Measurements from ENCODE around the gene DNAJC7.

Gene DNAJC7, protein sequence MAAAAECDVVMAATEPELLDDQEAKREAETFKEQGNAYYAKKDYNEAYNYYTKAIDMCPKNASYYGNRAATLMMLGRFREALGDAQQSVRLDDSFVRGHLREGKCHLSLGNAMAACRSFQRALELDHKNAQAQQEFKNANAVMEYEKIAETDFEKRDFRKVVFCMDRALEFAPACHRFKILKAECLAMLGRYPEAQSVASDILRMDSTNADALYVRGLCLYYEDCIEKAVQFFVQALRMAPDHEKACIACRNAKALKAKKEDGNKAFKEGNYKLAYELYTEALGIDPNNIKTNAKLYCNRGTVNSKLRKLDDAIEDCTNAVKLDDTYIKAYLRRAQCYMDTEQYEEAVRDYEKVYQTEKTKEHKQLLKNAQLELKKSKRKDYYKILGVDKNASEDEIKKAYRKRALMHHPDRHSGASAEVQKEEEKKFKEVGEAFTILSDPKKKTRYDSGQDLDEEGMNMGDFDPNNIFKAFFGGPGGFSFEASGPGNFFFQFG

DNA sequence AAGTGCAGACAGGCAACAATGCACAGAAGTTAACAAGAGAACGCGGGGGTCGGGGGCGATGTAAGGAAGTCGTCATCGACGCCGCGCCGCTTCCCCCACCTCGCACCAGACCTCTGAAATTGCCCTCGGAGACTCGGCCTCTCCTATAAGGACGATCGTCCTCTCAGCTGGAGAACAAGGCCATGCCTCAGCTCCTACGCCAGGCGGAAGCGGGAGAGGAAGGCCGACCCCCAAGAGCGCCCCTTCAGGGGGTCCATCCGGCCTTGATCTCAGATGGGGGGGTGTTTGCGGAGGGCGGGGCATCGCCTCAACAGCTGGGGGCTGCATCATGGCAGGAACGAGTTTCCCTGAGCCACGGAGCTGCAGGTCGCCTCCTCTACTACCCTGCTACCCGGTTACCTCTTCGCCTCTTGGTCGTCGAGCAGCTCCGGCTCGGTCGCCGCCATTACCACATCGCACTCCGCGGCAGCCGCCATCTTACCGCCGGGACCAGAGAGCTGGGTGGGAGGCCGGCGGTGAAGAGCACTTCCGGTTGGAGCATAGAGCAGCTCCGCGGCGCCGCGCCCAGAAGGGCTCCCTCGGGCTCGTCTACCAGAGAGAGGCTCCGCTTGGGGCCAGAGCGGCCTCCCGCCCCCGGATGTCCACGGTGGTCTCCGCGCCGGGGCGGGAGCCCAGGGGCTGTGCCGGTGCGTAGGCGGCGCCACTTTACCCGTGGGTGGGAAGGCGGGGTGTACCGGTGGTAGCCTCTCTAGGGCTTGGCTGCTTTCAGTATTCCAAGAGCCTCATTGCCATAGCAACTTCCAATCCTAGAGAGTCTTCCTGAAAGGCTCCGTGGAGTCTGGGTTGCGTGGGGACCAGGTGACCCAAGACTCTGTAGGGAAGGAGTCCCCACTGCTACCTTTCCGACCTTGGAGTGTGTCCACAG, at the start of gene DNAJC7:
Gene DNAJC7 (minus strand): TSS at position 499 of the 925 bp plus-strand sequence. CDS start 23 bp downstream, at position 476.
- Histone ChIP-seq H3K4me1 (ENCODE audit: insufficient read depth, low read length) (peaks cover 25% of the 10 kb centered on the region), H3K36me3 (ENCODE audit: insufficient read depth, low read length) (peaks cover 10% of the 10 kb centered on the region), H3K27me3 (ENCODE audit: insufficient read depth, low read length) (no peaks in the 10 kb centered on the region), H3K9me3 (ENCODE audit: low read length) (no peaks in the 10 kb centered on the region), H3K4me3 (ENCODE audit: low read length) (peak within 1 kb of the TSS; percentile 85), H2AFZ (ENCODE audit: low read depth, low read length) (peak within 1 kb of the TSS; percentile 54)

DNA sequence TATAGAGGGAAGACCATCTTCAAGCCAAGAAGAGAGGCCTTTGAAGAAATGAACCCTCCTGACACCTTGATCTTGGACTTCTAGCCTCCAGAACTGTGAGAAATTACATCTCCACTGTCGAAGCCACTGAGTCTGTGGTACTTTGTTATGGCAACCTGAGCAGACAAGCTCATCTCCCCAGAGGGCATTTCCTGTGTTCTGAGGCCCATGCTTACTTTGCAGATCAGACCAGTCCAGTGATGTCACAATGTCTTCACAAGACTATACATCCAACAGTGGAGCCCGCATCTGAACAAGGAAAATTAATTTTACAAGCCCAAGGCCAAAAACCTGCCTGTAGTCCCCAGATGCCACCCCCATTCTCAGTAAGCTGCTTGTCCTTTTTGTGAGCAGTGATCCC, 48.0 kb upstream of the DNAJC7 start:
- Histone ChIP-seq H3K4me3 (ENCODE audit: low read length) (no peak overlapping the region), H3K36me3 (ENCODE audit: insufficient read depth, low read length) (no peaks in the 10 kb centered on the region), H3K9me3 (ENCODE audit: low read length) (no peaks in the 10 kb centered on the region), H2AFZ (ENCODE audit: low read depth, low read length) (no peak overlapping the region), H3K27me3 (ENCODE audit: insufficient read depth, low read length) (peaks cover 18% of the 10 kb centered on the region), H3K4me1 (ENCODE audit: insufficient read depth, low read length) (peaks cover 6% of the 10 kb centered on the region)

DNA sequence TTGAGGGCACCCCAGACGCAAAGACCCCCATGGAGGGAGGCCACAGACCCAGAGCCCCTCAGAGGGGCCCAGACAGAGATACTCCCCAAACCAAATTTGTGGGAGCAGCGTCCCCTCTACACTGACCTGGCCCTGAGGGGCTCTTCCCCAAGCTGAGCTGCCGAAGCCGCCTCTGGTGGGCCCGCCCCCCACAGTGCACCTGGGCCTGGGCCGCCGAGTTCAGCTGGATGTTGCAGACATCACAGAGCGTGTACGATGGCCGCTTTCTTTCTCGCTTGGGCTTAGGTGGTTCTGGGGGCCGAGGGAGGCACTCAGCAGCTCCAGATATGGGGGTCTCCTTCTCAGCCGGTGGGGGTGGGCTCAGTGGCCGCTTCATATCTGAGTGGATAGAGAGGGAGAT, 45.4 kb upstream of the DNAJC7 start:
- Histone ChIP-seq H3K4me3 (ENCODE audit: low read length) (no peak overlapping the region), H3K36me3 (ENCODE audit: insufficient read depth, low read length) (no peaks in the 10 kb centered on the region), H3K27me3 (ENCODE audit: insufficient read depth, low read length) (peaks cover 2% of the 10 kb centered on the region), H3K9me3 (ENCODE audit: low read length) (no peaks in the 10 kb centered on the region), H3K4me1 (ENCODE audit: insufficient read depth, low read length) (peaks cover 6% of the 10 kb centered on the region), H2AFZ (ENCODE audit: low read depth, low read length) (no peak overlapping the region)

DNA sequence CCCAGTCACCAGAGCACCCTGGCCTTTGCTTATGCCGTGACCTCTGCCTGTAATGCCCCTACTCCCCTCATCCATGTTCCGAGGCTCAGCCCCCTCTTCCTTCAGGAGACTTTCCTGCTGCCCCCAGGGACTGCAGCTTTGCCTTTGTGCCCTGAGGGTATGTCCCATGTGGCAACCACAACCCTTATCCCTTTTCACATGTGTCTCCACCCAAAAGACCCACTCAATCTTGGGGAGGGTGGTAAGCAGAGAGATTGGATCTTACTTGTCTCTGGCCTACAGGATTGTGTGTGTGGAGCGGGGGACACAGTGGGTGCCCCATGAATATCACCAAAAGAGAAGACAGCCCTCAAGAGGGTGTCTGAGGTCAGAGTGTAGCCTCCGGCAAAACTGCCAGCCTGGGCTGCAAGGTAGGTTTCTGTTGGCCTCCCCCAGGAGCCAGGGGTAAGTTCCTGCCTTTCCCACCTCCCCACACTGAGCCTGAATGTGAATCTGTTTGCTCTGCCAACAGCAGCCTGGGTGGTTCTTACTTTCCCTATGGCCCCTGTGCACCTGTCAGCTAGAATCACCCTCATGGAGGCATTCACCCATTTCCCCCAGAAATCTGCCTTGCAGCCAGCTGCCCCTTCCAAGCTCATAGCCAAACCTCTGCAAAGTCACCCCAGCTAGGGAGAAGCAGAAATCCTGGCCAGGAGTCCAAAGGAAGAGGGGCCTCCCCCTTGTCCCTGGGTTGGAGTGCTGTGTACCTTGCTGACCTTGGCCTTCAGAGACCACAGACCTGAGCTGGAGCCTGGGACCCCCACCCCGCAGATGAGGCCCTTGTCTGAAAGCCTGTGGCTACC, 44.6 kb upstream of the DNAJC7 start:
- Histone ChIP-seq H3K4me1 (ENCODE audit: insufficient read depth, low read length) (peaks cover 6% of the 10 kb centered on the region), H3K36me3 (ENCODE audit: insufficient read depth, low read length) (no peaks in the 10 kb centered on the region), H3K27me3 (ENCODE audit: insufficient read depth, low read length) (peaks cover 2% of the 10 kb centered on the region)

DNA sequence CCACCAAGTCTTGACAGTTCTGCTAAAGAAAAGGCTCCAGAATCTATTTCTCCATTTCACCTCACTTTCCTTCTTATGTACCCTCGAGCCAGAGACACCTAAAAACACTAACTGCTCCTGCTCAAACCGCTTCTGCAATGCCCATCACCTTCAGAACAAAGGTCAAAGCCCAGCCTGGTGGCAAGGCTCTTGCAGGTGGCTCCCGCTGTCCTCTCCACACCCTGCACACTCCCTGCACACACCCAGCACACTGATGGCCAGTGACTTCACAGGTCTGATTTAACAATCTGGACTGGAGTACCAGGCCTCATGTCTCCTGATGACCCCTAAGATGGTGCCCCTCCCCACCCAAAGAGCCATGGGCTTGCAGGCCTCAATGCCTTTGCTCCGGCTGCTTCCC, 43.0 kb upstream of the DNAJC7 start:
- Histone ChIP-seq H3K27me3 (ENCODE audit: insufficient read depth, low read length) (peaks cover 2% of the 10 kb centered on the region), H3K4me1 (ENCODE audit: insufficient read depth, low read length) (peaks cover 6% of the 10 kb centered on the region), H3K36me3 (ENCODE audit: insufficient read depth, low read length) (no peaks in the 10 kb centered on the region), H3K4me3 (ENCODE audit: low read length) (no peak overlapping the region), H3K9me3 (ENCODE audit: low read length) (peaks cover 9% of the 10 kb centered on the region), H2AFZ (ENCODE audit: low read depth, low read length) (no peak overlapping the region)

More for the DNA sequence above, 44.6 kb upstream of the DNAJC7 start:
- Histone ChIP-seq H3K4me3 (ENCODE audit: low read length) (no peak overlapping the region), H3K9me3 (ENCODE audit: low read length) (peaks cover 4% of the 10 kb centered on the region), H2AFZ (ENCODE audit: low read depth, low read length) (no peak overlapping the region)

DNA sequence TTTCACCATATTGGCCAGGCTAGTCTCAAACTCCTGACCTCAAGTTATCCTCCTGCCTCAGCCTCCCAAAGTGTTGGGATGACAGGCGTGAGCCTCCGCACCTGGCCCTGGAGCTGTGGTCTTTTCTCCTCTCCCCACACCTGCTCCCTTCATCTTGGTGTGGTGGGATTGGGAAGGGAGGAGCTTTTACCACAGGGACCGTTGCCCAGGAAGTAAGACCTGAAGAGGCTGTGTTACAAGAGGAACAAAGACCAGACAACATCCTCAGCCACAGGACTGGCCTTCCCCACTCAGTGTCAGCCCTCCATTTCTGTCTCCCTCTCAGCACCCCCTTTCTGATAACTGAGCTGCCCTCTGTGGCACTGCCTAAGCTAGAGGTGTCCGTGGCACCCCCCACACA, 42.6 kb upstream of the DNAJC7 start:
- Histone ChIP-seq H3K36me3 (ENCODE audit: insufficient read depth, low read length) (no peaks in the 10 kb centered on the region), H2AFZ (ENCODE audit: low read depth, low read length) (no peak overlapping the region), H3K9me3 (ENCODE audit: low read length) (peaks cover 9% of the 10 kb centered on the region), H3K4me3 (ENCODE audit: low read length) (no peak overlapping the region), H3K4me1 (ENCODE audit: insufficient read depth, low read length) (peaks cover 6% of the 10 kb centered on the region), H3K27me3 (ENCODE audit: insufficient read depth, low read length) (peaks cover 2% of the 10 kb centered on the region)

DNA sequence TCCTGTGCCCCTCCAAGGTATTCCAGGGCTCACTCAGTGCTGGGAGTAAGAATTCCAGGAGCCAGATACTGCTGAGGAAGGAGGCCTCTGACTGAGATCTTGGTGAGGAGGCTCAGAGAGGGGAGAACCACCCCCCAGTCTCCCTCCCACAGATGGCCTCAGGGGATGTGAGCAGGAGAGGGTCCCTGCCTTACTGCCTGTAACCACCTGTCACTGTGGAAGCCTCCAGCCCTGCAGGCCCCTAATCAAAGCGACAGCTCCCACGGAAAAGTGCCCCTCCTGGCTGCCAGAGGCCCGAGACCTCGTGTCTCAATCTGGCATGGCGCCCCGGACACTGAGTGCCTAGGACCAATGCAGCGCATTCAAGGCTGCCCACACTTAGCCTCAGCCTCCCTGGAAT, 40.8 kb upstream of the DNAJC7 start:
- peaks cover 14% of the 10 kb centered on the region for H3K27me3 ChIP-seq (ENCODE audit: insufficient read depth, low read length)

DNA sequence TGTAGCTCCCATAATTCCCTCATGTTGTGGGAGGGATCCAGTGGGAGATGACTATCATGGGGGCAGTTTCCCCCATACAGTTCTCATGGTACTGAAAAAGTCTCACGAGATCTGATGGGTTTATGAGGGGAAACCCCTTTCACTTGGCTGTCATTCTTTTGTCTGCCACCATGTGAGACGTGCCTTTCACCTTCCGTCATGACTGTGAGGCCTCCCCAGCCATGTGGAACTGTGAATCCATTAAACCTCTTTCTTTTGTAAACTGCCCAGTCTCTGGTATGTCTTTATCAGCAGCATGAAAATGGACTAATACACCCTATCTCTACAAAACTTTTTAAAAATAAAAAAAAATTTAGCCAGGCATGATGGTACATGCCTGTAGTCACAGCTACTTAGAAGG, 39.4 kb upstream of the DNAJC7 start:
- Histone ChIP-seq H2AFZ (ENCODE audit: low read depth, low read length) (no peak overlapping the region), H3K36me3 (ENCODE audit: insufficient read depth, low read length) (no peaks in the 10 kb centered on the region), H3K27me3 (ENCODE audit: insufficient read depth, low read length) (peaks cover 24% of the 10 kb centered on the region), H3K4me1 (ENCODE audit: insufficient read depth, low read length) (peaks cover 10% of the 10 kb centered on the region), H3K9me3 (ENCODE audit: low read length) (peaks cover 9% of the 10 kb centered on the region), H3K4me3 (ENCODE audit: low read length) (no peak overlapping the region)

More for the DNA sequence above, 40.8 kb upstream of the DNAJC7 start:
- Histone ChIP-seq H3K4me1 (ENCODE audit: insufficient read depth, low read length) (peaks cover 3% of the 10 kb centered on the region), H3K4me3 (ENCODE audit: low read length) (no peak overlapping the region), H3K9me3 (ENCODE audit: low read length) (peaks cover 9% of the 10 kb centered on the region), H2AFZ (ENCODE audit: low read depth, low read length) (no peak overlapping the region), H3K36me3 (ENCODE audit: insufficient read depth, low read length) (no peaks in the 10 kb centered on the region)

DNA sequence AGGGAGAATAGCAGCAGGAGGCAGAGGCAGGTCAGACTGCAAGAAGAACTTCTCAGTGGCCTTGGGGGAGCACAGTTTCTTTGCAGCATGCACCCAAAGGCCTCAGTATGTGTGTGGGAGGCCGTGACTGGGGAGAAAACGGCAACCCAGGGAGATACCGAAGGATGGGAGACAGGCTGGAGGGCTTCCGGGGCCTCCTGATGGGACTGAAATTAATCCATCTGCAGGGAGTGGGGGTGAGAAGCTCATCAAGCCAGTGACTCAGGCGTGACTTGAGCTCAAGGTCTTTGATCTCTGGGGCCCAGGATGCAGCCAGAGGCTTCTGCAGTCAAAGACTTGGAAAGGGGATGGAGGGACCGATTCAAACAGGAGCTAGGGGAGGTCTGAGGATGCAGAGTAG, 38.3 kb upstream of the DNAJC7 start:
- Histone ChIP-seq H3K36me3 (ENCODE audit: insufficient read depth, low read length) (no peaks in the 10 kb centered on the region), H3K27me3 (ENCODE audit: insufficient read depth, low read length) (peaks cover 24% of the 10 kb centered on the region), H2AFZ (ENCODE audit: low read depth, low read length) (no peak overlapping the region), H3K9me3 (ENCODE audit: low read length) (peaks cover 9% of the 10 kb centered on the region), H3K4me1 (ENCODE audit: insufficient read depth, low read length) (peaks cover 10% of the 10 kb centered on the region), H3K4me3 (ENCODE audit: low read length) (no peak overlapping the region)

DNA sequence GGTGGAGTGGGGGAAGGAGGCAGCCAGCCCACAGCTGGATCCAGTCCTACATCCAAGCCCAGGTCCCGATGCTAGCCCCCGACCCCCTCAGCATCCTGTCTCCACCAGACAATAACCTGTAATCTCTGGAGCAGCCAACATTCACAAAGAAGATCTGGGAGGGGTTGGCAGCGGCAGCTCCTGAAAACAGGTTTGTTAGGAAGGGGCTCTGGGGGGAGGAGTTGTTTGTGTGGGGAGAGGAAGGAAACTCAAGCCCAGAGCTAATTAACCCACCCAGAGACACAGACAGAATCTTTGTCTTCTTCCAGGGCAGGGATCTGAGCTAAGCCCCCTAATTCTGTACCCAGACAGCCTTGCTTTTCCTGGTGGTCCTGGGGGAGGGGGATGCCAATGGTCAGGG, 37.8 kb upstream of the DNAJC7 start:
- no peaks in the 10 kb centered on the region for H3K36me3 ChIP-seq (ENCODE audit: insufficient read depth, low read length)
- peaks cover 24% of the 10 kb centered on the region for H3K27me3 ChIP-seq (ENCODE audit: insufficient read depth, low read length)
- peaks cover 9% of the 10 kb centered on the region for H3K9me3 ChIP-seq (ENCODE audit: low read length)
- H2AFZ ChIP-seq (ENCODE audit: low read depth, low read length) = no peak overlapping the region
- peaks cover 10% of the 10 kb centered on the region for H3K4me1 ChIP-seq (ENCODE audit: insufficient read depth, low read length)
- H3K4me3 ChIP-seq (ENCODE audit: low read length) = no peak overlapping the region

DNA sequence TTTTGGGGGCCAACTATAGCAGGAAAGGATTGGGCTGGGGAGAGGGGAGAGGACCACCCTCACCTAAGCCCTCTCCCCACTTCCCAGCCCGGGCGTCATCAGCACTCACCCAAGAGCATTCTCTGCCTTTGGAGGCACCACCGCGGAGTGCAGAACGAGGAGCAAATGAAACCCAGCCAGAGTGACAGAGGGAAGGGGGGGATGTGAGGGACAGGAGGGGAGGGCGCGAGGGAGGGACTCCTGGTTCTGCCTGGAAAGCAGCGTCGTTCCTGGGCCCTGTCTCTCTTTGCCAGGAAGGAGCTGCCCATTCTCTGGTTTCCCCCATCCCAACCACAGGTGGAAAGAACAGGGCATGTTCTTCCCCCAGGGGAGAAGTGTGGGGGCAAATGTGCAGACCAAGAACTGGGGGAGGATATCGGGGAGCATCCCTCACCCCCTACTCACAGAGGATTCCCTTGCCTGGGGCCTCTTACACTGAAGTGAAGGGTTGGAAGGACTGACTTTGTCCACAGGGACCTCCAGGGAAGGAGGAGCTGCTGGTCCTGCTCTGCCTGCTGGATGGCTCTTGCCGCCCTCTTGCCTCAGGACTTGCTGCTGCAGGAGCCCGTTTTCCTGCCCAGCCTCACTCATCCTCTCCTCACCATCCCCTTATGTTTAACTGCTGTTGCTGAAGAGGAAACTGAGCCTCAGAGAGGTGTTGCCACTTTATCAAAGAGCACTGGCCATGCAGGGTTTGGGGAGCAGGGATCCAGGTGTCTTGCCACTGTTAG, 36.7 kb upstream of the DNAJC7 start:
- no peak overlapping the region for H2AFZ ChIP-seq (ENCODE audit: low read depth, low read length)
- peaks cover 9% of the 10 kb centered on the region for H3K9me3 ChIP-seq (ENCODE audit: low read length)
- peaks cover 22% of the 10 kb centered on the region for H3K27me3 ChIP-seq (ENCODE audit: insufficient read depth, low read length)
- no peak overlapping the region for H3K4me3 ChIP-seq (ENCODE audit: low read length)
- peaks cover 18% of the 10 kb centered on the region for H3K4me1 ChIP-seq (ENCODE audit: insufficient read depth, low read length)
- no peaks in the 10 kb centered on the region for H3K36me3 ChIP-seq (ENCODE audit: insufficient read depth, low read length)

DNA sequence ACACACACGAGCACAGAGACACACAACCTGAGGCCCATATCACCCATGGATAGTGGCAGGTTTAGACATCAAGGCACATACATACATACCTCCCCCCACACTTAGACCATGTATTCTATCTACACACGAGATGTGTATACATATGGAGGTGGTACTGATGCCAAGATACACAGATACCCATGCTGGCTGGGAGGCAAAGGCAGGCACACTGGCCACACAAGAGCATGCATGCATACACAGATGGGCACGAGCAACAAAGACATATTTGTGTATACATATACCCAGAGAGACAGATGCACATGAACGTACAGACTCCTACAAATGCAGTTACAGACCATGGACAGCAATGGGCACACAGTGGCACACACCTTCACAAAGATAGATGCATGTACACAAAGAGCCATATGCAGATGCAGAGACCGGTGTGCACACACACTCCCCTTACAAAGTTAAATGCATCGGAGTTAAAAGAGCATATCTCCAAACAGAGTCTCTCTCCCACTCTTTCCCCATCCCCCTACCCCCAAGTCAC, 35.2 kb upstream of the DNAJC7 start:
- Histone ChIP-seq H3K4me1 (ENCODE audit: insufficient read depth, low read length) (peaks cover 18% of the 10 kb centered on the region), H3K9me3 (ENCODE audit: low read length) (peaks cover 9% of the 10 kb centered on the region), H3K36me3 (ENCODE audit: insufficient read depth, low read length) (no peaks in the 10 kb centered on the region), H3K27me3 (ENCODE audit: insufficient read depth, low read length) (peaks cover 22% of the 10 kb centered on the region), H2AFZ (ENCODE audit: low read depth, low read length) (no peak overlapping the region), H3K4me3 (ENCODE audit: low read length) (no peak overlapping the region)
